ENCODE data around the gene PAX3. TPM values are rescaled to one million over a fixed set of nuclear protein-coding genes. Genes with fewer than 3 reads are reported as not detected.

Gene PAX3
- total and polyA plus RNA-seq, 11 donors: 0.42 TPM; not detected in 10

GRCh38 chr2:222303045-222303827, 4.4 kb upstream of the PAX3 start:
- peaks cover 0 to 72% (median 21%) of the 10 kb centered on the region in 12 donors for H3K4me1 ChIP-seq
- 7 to 11% (median 8%) methylated on average over 24 of the region's 24 CpGs for WGBS, 4 donors
- TF ChIP-seq POLR2A (IDR thresholded peaks at IDR 0.05): no peak
- TF ChIP-seq CTCF (IDR thresholded peaks at IDR 0.05): no peak
- ATAC-seq (no peak), DNase-seq (no peak)
- H3K27me3 ChIP-seq: peaks cover 87 to 100% (median 99%) of the 10 kb centered on the region in 9 donors
- H3K9me3 ChIP-seq: no peaks in the 10 kb centered on the region
- H3K36me3 ChIP-seq: no peaks in the 10 kb centered on the region
- intact Hi-C loops (cut with DNase I): loop anchor here in 4 of 10 donors (10.0 kb wide), 2 partner anchors 238 to 248 kb away; no protein-coding TSS in a partner anchor
- H3K4me3 ChIP-seq: no peak overlapping the region
- H3K27ac ChIP-seq: no peak overlapping the region

- Histone ChIP-seq H3K9me3 (no peaks in the 10 kb centered on the region), H3K27me3 (peaks cover 93 to 100% (median 99%) of the 10 kb centered on the region in 9 donors), H3K27ac (no peak overlapping the region), H3K36me3 (no peaks in the 10 kb centered on the region), H3K4me3 (no peak overlapping the region), H3K4me1 (peaks cover 0 to 79% (median 22%) of the 10 kb centered on the region in 12 donors)
- ATAC-seq (no peak), DNase-seq (no peak)
- intact Hi-C loops (cut with DNase I): loop anchor here in 4 of 10 donors (10.0 kb wide), 2 partner anchors 238 to 248 kb away; no protein-coding TSS in a partner anchor
- TF ChIP-seq POLR2A (IDR thresholded peaks at IDR 0.05) (no peak), CTCF (IDR thresholded peaks at IDR 0.05) (no peak)
- WGBS, 4 donors: 4 to 8% (median 6%) methylated on average over 22 to 39 of the region's 39 CpGs
Measured at GRCh38 chr2:222302178-222303018, 3.6 kb upstream of the PAX3 start.

GRCh38 chr2:222301796-222302118, 3.0 kb upstream of the PAX3 start:
- Histone ChIP-seq H3K27me3 (peaks cover 93 to 100% (median 99%) of the 10 kb centered on the region in 9 donors), H3K9me3 (no peaks in the 10 kb centered on the region), H3K4me1 (peaks cover 0 to 78% (median 21%) of the 10 kb centered on the region in 12 donors), H3K4me3 (no peak overlapping the region), H3K27ac (no peak overlapping the region), H3K36me3 (no peaks in the 10 kb centered on the region)
- TF ChIP-seq POLR2A (IDR thresholded peaks at IDR 0.05): no peak
- TF ChIP-seq CTCF (IDR thresholded peaks at IDR 0.05): no peak
- ATAC-seq (no peak), DNase-seq (no peak)
- 4 to 6% (median 5%) methylated on average over 16 of the region's 16 CpGs for WGBS, 4 donors
- intact Hi-C loops (cut with DNase I): loop anchor here in 4 of 10 donors (10.0 kb wide), 2 partner anchors 237 to 247 kb away; no protein-coding TSS in a partner anchor

All from heart left ventricle (tissue), 16 donors.